ENCODE measurements around the gene FBN1.

FBN1 gene

GRCh38 chr15:48472756-48473155 is 172.8 kb downstream of the FBN1 start:
- Histone ChIP-seq H3K36me3 (replicated peaks; ENCODE audit: low read depth, low read length) (no peaks in the 10 kb centered on the region), H3K4me3 (ENCODE audit: low read length) (no peak overlapping the region)

GRCh38 chr15:48471073-48471472 is 174.4 kb downstream of the FBN1 start:
- no peaks in the 10 kb centered on the region for H3K36me3 ChIP-seq (replicated peaks; ENCODE audit: low read depth, low read length)
- H3K9me3 ChIP-seq (ENCODE audit: insufficient read depth, low read length): no peaks in the 10 kb centered on the region
- no peak overlapping the region for H2AFZ ChIP-seq (ENCODE audit: low read depth, low read length)
- no peaks in the 10 kb centered on the region for H3K27me3 ChIP-seq (ENCODE audit: low read depth, low read length)
- H3K4me3 ChIP-seq (ENCODE audit: low read length): no peak overlapping the region
- no peak overlapping the region for H3K27ac ChIP-seq (ENCODE audit: low read length)
- H3K4me1 ChIP-seq (ENCODE audit: low read length): no peaks in the 10 kb centered on the region
- H3K9ac ChIP-seq (ENCODE audit: low read length): no peak overlapping the region
- no peak for TF ChIP-seq EZH2phosphoT487 (IDR thresholded peaks at IDR 0.05; ENCODE audit: low read depth)
- TF ChIP-seq, protein P1, sequence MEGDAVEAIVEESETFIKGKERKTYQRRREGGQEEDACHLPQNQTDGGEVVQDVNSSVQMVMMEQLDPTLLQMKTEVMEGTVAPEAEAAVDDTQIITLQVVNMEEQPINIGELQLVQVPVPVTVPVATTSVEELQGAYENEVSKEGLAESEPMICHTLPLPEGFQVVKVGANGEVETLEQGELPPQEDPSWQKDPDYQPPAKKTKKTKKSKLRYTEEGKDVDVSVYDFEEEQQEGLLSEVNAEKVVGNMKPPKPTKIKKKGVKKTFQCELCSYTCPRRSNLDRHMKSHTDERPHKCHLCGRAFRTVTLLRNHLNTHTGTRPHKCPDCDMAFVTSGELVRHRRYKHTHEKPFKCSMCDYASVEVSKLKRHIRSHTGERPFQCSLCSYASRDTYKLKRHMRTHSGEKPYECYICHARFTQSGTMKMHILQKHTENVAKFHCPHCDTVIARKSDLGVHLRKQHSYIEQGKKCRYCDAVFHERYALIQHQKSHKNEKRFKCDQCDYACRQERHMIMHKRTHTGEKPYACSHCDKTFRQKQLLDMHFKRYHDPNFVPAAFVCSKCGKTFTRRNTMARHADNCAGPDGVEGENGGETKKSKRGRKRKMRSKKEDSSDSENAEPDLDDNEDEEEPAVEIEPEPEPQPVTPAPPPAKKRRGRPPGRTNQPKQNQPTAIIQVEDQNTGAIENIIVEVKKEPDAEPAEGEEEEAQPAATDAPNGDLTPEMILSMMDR (IDR thresholded peaks at IDR 0.05; ENCODE audit: low read depth, low read length): no peak
- no peaks in the 10 kb centered on the region for H4K20me1 ChIP-seq (ENCODE audit: insufficient read depth, low read length)
- no peak overlapping the region for H3K4me2 ChIP-seq (ENCODE audit: low read length)
- no peaks in the 10 kb centered on the region for H3K79me2 ChIP-seq (ENCODE audit: low read length)

More at GRCh38 chr15:48472756-48473155, 172.8 kb downstream of the FBN1 start:
- H3K79me2 ChIP-seq (ENCODE audit: low read length): no peaks in the 10 kb centered on the region
- no peak overlapping the region for H2AFZ ChIP-seq (ENCODE audit: low read depth, low read length)
- H3K27ac ChIP-seq (ENCODE audit: low read length): no peak overlapping the region
- no peak overlapping the region for H3K4me2 ChIP-seq (ENCODE audit: low read length)
- no peaks in the 10 kb centered on the region for H3K27me3 ChIP-seq (ENCODE audit: low read depth, low read length)
- no peak overlapping the region for H3K9ac ChIP-seq (ENCODE audit: low read length)
- H4K20me1 ChIP-seq (ENCODE audit: insufficient read depth, low read length): no peaks in the 10 kb centered on the region
- no peaks in the 10 kb centered on the region for H3K4me1 ChIP-seq (ENCODE audit: low read length)
- no peak for TF ChIP-seq EZH2phosphoT487 (IDR thresholded peaks at IDR 0.05; ENCODE audit: low read depth)
- TF ChIP-seq, protein P1 (IDR thresholded peaks at IDR 0.05; ENCODE audit: low read depth, low read length): no peak
- H3K9me3 ChIP-seq (ENCODE audit: insufficient read depth, low read length): no peaks in the 10 kb centered on the region

DNA sequence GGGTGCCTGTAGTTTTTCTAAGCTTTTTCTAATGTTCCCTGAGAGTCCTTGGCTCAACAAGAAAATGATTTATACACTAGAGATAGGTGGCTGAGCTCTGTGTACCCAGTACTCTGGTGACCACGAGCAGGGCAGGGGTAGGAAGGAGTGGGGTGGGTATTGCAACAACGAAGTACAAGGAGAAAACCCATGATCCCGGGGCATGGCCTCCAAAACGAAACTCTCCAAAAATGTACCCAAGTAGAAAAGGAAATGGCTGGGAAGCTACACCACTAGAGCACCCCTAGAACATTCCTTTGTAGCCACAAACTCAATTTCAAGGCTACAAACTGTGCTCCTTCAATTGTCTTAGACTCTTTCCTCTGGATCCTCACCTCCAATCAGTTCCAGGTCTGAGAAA is 175.4 kb downstream of the FBN1 start:
- Histone ChIP-seq H3K27me3 (ENCODE audit: low read depth, low read length) (no peaks in the 10 kb centered on the region), H3K4me3 (ENCODE audit: low read length) (no peak overlapping the region), H3K9me3 (ENCODE audit: insufficient read depth, low read length) (no peaks in the 10 kb centered on the region), H3K4me1 (ENCODE audit: low read length) (no peaks in the 10 kb centered on the region), H3K36me3 (replicated peaks; ENCODE audit: low read depth, low read length) (no peaks in the 10 kb centered on the region), H3K79me2 (ENCODE audit: low read length) (no peaks in the 10 kb centered on the region), H3K9ac (ENCODE audit: low read length) (no peak overlapping the region), H4K20me1 (ENCODE audit: insufficient read depth, low read length) (no peaks in the 10 kb centered on the region), H2AFZ (ENCODE audit: low read depth, low read length) (no peak overlapping the region), H3K27ac (ENCODE audit: low read length) (no peak overlapping the region), H3K4me2 (ENCODE audit: low read length) (no peak overlapping the region)
- TF ChIP-seq, protein P1 (IDR thresholded peaks at IDR 0.05; ENCODE audit: low read depth, low read length): no peak
- no peak for TF ChIP-seq EZH2phosphoT487 (IDR thresholded peaks at IDR 0.05; ENCODE audit: low read depth)

DNA sequence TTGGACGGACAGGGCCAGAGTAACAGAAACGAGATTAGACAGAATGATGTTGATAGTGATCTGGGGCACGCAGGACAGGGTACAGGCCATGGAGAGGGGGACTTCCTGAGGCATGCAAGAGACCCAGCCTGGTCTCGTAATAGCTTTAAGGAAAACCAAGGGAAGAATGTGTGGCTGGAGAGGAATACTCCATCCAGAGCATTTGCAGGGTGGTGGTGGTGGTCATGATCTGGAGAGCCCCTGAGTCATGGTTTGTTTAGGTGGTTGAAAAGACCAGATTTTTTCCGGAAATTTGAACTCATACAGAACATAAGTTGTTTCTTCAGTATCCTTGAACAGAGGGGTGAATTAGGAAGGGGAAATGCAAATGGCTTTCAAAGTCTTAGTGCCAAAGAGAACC is 175.8 kb downstream of the FBN1 start:
- H3K9me3 ChIP-seq (ENCODE audit: insufficient read depth, low read length): no peaks in the 10 kb centered on the region
- H3K4me2 ChIP-seq (ENCODE audit: low read length): no peak overlapping the region
- no peaks in the 10 kb centered on the region for H3K4me1 ChIP-seq (ENCODE audit: low read length)
- H3K36me3 ChIP-seq (replicated peaks; ENCODE audit: low read depth, low read length): no peaks in the 10 kb centered on the region
- no peaks in the 10 kb centered on the region for H4K20me1 ChIP-seq (ENCODE audit: insufficient read depth, low read length)
- H3K79me2 ChIP-seq (ENCODE audit: low read length): no peaks in the 10 kb centered on the region
- H2AFZ ChIP-seq (ENCODE audit: low read depth, low read length): no peak overlapping the region
- TF ChIP-seq EZH2phosphoT487 (IDR thresholded peaks at IDR 0.05; ENCODE audit: low read depth): no peak
- TF ChIP-seq, protein P1 (IDR thresholded peaks at IDR 0.05; ENCODE audit: low read depth, low read length): no peak
- no peaks in the 10 kb centered on the region for H3K27me3 ChIP-seq (ENCODE audit: low read depth, low read length)
- no peak overlapping the region for H3K9ac ChIP-seq (ENCODE audit: low read length)
- no peak overlapping the region for H3K4me3 ChIP-seq (ENCODE audit: low read length)
- H3K27ac ChIP-seq (ENCODE audit: low read length): no peak overlapping the region
